Nephron progenitor cell (in vitro differentiated cells): Measurements from ENCODE around the gene GMDS.

Experiments
- DNase-seq: peaks from one replicate; pipeline ENCODE4 v3.0.0; 2021
- H3K27ac Mint-ChIP-seq: 2 replicates; pipeline ENCODE4 v1.8.0; 2021; ENCODE audit warnings: mild to moderate bottlenecking, moderate library complexity, mixed read lengths
- H3K27me3 Mint-ChIP-seq: 2 replicates; pipeline ENCODE4 v1.8.0; 2021; ENCODE audit warnings: mild to moderate bottlenecking, low read depth, mixed read lengths; ENCODE audit not compliant: poor library complexity
- H3K36me3 Mint-ChIP-seq: 2 replicates; pipeline ENCODE4 v1.8.0; 2021; ENCODE audit warnings: low read depth, mixed read lengths
- H3K4me1 Mint-ChIP-seq: 2 replicates; pipeline ENCODE4 v1.8.0; 2021; ENCODE audit warnings: mixed read lengths
- H3K4me3 Mint-ChIP-seq: 2 replicates; pipeline ENCODE4 v1.8.0; 2021; ENCODE audit warnings: mild to moderate bottlenecking, moderate library complexity, mixed read lengths
- H3K9me3 Mint-ChIP-seq: 2 replicates; pipeline ENCODE4 v1.8.0; 2021; ENCODE audit warnings: mild to moderate bottlenecking, moderate library complexity, mixed read lengths
- TF ChIP-seq, protein P1 (sequence below): fragments of 200-600 bp; sonication (generic); IDR thresholded peaks from 2 replicates; pipeline ENCODE4 v1.5.0; 2021; ENCODE audit warnings: antibody characterized with exemption

The GMDS gene

DNA sequence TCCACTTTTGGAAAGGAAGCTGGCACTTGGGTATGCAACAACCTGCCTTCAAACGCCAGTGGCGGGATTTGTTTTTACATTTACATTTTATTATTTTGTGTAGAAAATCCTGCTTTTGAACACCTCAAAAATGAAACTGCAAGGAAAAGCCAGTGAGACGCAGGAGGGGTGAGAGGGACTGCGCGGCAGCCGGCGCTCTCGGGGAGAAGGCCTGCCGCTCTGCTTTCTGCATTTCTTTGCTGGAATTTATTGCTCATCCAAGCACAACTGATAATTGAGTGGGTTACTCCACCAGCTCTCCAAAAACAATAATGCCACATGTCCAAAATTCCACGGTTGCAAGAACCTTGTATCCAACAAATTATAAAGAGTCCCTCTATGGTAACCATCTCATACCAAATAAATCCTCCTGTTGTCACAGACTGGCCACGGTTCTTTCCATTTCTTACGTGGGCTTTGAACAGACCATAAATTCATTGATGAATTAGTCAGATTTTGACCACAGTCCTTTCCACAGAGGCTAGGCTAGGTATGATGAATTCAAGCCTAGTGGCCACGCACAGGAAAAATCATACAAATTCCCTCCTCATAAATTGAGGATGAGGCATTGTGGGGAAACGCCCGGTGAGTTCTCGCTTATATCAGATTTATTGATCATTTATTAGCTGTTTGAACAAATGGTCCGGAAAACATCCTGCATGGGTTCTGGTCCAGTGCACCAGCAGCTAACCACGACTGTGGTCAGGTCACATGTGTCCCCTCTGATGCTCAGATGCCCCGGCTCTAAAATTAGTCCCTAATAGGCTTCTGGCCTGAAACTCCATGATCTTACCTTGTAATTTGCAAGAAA, 667.3 kb downstream of the GMDS start:
- Mint-ChIP-seq H3K36me3 (peaks cover 2% of the 10 kb centered on the region), H3K27me3 (peaks cover 8% of the 10 kb centered on the region), H3K4me3 (no peak overlapping the region), H3K9me3 (peaks cover 1% of the 10 kb centered on the region), H3K27ac (no peak overlapping the region), H3K4me1 (peaks cover 71% of the 10 kb centered on the region)
- no peak for DNase-seq
- TF ChIP-seq, protein P1, sequence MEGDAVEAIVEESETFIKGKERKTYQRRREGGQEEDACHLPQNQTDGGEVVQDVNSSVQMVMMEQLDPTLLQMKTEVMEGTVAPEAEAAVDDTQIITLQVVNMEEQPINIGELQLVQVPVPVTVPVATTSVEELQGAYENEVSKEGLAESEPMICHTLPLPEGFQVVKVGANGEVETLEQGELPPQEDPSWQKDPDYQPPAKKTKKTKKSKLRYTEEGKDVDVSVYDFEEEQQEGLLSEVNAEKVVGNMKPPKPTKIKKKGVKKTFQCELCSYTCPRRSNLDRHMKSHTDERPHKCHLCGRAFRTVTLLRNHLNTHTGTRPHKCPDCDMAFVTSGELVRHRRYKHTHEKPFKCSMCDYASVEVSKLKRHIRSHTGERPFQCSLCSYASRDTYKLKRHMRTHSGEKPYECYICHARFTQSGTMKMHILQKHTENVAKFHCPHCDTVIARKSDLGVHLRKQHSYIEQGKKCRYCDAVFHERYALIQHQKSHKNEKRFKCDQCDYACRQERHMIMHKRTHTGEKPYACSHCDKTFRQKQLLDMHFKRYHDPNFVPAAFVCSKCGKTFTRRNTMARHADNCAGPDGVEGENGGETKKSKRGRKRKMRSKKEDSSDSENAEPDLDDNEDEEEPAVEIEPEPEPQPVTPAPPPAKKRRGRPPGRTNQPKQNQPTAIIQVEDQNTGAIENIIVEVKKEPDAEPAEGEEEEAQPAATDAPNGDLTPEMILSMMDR = no peak

DNA sequence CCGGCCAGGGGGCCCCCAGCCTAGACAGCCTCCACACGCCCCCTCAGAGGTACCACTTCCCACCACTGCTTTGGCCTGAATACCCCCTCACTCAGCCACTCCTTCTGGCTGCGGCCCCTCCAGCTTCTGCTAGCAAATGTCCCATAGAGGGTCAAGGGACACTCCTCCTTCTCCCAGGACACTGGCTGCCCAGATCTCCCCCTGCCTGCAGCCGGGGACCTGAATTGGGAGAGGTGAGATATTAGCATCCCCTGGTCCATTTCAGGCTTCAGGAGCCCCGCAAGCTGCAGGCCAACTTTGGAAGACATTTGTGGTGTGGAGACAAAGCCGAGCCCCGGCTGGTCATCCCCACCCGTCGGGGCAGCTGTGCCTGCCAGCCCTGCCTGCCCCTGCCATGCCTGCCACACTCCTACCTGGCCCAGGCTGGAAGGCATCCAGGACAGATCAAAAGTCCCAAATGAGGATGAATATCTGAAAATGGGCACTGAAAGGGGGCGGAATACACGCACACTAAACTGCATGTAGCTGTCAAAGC, 668.2 kb downstream of the GMDS start:
- DNase-seq = no peak
- H3K27ac Mint-ChIP-seq = no peak overlapping the region
- peaks cover 78% of the 10 kb centered on the region for H3K4me1 Mint-ChIP-seq
- peaks cover 4% of the 10 kb centered on the region for H3K9me3 Mint-ChIP-seq
- no peaks in the 10 kb centered on the region for H3K36me3 Mint-ChIP-seq
- TF ChIP-seq, protein P1 = no peak
- no peak overlapping the region for H3K4me3 Mint-ChIP-seq
- peaks cover 8% of the 10 kb centered on the region for H3K27me3 Mint-ChIP-seq

GRCh38 chr6:1576711-1577110, 668.7 kb downstream of the GMDS start:
- H3K9me3 Mint-ChIP-seq = peaks cover 9% of the 10 kb centered on the region
- H3K27ac Mint-ChIP-seq = no peak overlapping the region
- H3K4me3 Mint-ChIP-seq = no peak overlapping the region
- H3K36me3 Mint-ChIP-seq = peaks cover 5% of the 10 kb centered on the region
- peaks cover 78% of the 10 kb centered on the region for H3K4me1 Mint-ChIP-seq
- DNase-seq = no peak
- TF ChIP-seq, protein P1 = no peak
- peaks cover 8% of the 10 kb centered on the region for H3K27me3 Mint-ChIP-seq

GRCh38 chr6:1576166-1576565, 669.2 kb downstream of the GMDS start:
- DNase-seq = no peak
- peaks cover 14% of the 10 kb centered on the region for H3K9me3 Mint-ChIP-seq
- H3K27me3 Mint-ChIP-seq = peaks cover 11% of the 10 kb centered on the region
- peaks cover 78% of the 10 kb centered on the region for H3K4me1 Mint-ChIP-seq
- peak overlapping the region; percentile 99 for H3K27ac Mint-ChIP-seq
- TF ChIP-seq, protein P1 = no peak
- H3K36me3 Mint-ChIP-seq = peaks cover 10% of the 10 kb centered on the region
- no peak overlapping the region for H3K4me3 Mint-ChIP-seq

GRCh38 chr6:1575210-1576041, 670.0 kb downstream of the GMDS start:
- peaks cover 22% of the 10 kb centered on the region for H3K9me3 Mint-ChIP-seq
- peaks cover 77% of the 10 kb centered on the region for H3K4me1 Mint-ChIP-seq
- TF ChIP-seq, protein P1 = no peak
- peak; percentile 56 for DNase-seq
- peak overlapping the region; percentile 99 for H3K27ac Mint-ChIP-seq
- H3K4me3 Mint-ChIP-seq = peak overlapping the region; percentile 38
- peaks cover 11% of the 10 kb centered on the region for H3K27me3 Mint-ChIP-seq
- H3K36me3 Mint-ChIP-seq = peaks cover 18% of the 10 kb centered on the region
